Measurements from ENCODE around the gene UNC119B.

UNC119B gene

DNA sequence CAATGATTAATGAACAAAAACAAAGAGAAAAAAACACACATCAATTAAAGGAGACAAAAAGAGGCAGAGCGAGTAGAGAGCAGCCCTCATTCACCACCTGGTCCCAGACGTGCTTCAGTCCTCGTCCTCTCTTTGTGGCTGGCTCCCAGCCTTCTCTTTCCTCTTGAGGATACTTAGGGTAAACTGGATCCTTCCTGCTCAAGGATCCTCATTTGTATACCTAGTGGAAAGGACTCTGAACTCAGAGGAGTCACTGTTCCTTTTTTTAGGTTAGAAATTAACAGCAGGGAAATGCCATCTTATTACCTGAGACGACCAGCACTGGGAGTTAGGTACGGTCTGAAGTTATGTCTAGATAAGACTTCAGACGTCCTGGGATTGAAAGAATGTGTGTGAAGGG lies 13.6 kb upstream of the UNC119B start:
- no peak overlapping the region for H3K4me3 ChIP-seq (ENCODE audit: low read depth, low read length)
- no peak overlapping the region for H3K14ac ChIP-seq (ENCODE audit: low read length)
- no peak overlapping the region for H3K27ac ChIP-seq (ENCODE audit: low read depth, low read length)
- WGBS (ENCODE audit: extremely low coverage, insufficient coverage, insufficient read length): no CpG with 5 or more reads among the region's 6 CpGs
- H2BK120ac ChIP-seq (ENCODE audit: insufficient read depth, low read length, poor library complexity): no peak overlapping the region
- no peak overlapping the region for H2BK5ac ChIP-seq (ENCODE audit: low read depth, low read length, poor library complexity)
- H2AFZ ChIP-seq (ENCODE audit: insufficient read depth, low read length, poor library complexity): no peak overlapping the region
- H4K91ac ChIP-seq (ENCODE audit: low read depth, low read length): no peak overlapping the region
- no peaks in the 10 kb centered on the region for H3K4me1 ChIP-seq (ENCODE audit: control insufficient read depth in 1 of 2, insufficient read depth in 2 of 2, low read length in 2 of 2)
- no peak overlapping the region for H3K4ac ChIP-seq (ENCODE audit: low read depth, low read length)
- no peaks in the 10 kb centered on the region for H3K79me1 ChIP-seq (ENCODE audit: low read length)
- H3K9me3 ChIP-seq (ENCODE audit: insufficient read depth, low read depth, low read length): no peaks in the 10 kb centered on the region
- H4K12ac ChIP-seq (ENCODE audit: low read depth, low read length): no peak overlapping the region
- no peak overlapping the region for H3K9ac ChIP-seq (ENCODE audit: low read length)
- no peak overlapping the region for H3K4me2 ChIP-seq (ENCODE audit: low read length)
- no peak overlapping the region for H3K18ac ChIP-seq (ENCODE audit: low read length)
- H4K8ac ChIP-seq (ENCODE audit: low read depth, low read length): no peak overlapping the region
- no peak overlapping the region for H2AK5ac ChIP-seq (ENCODE audit: low read length)
- no peaks in the 10 kb centered on the region for H3K27me3 ChIP-seq (ENCODE audit: insufficient read depth, low read length)
- no peaks in the 10 kb centered on the region for H3K79me2 ChIP-seq (ENCODE audit: control insufficient read depth, insufficient read depth, low read length, poor library complexity)
- no peak overlapping the region for H2BK12ac ChIP-seq (ENCODE audit: low read length)
- H3K36me3 ChIP-seq (ENCODE audit: control insufficient read depth in 1 of 2, insufficient read depth in 2 of 2, low read length in 2 of 2): peaks cover 40 to 71% of the 10 kb centered on the region in 2 experiments
- H3K23ac ChIP-seq (ENCODE audit: low read length): no peak overlapping the region
- DNase-seq: no peak

DNA sequence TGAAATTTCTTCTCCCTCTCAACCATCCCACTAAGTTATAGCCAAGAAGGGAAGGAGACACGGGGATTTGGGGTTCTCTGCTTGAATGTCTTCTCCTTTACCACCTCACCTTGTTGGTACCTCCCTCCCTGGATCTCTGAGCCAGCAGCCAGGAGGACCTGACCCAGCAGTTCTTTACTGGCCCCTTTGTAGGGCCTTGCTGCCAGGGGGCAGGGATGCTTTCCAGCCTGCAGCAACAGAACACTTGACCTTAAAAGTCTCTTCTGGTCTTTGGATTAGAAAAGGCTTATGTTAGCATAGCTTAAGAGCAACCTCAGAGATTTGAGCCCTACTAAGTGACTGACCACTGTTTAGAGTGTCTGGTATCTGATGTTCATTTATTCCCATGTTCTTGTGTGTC lies 12.9 kb upstream of the UNC119B start:
- Histone ChIP-seq H3K79me1 (ENCODE audit: low read length) (no peaks in the 10 kb centered on the region), H3K9ac (ENCODE audit: low read length) (no peak overlapping the region), H3K23ac (ENCODE audit: low read length) (no peak overlapping the region), H3K27me3 (ENCODE audit: insufficient read depth, low read length) (no peaks in the 10 kb centered on the region), H3K4ac (ENCODE audit: low read depth, low read length) (no peak overlapping the region), H3K79me2 (ENCODE audit: control insufficient read depth, insufficient read depth, low read length, poor library complexity) (no peaks in the 10 kb centered on the region), H3K9me3 (ENCODE audit: insufficient read depth, low read depth, low read length) (no peaks in the 10 kb centered on the region), H3K4me2 (ENCODE audit: low read length) (no peak overlapping the region), H3K27ac (ENCODE audit: low read depth, low read length) (no peak overlapping the region), H3K4me3 (ENCODE audit: low read depth, low read length) (no peak overlapping the region), H3K36me3 (ENCODE audit: control insufficient read depth in 1 of 2, insufficient read depth in 2 of 2, low read length in 2 of 2) (peaks cover 41 to 78% of the 10 kb centered on the region in 2 experiments), H3K4me1 (ENCODE audit: control insufficient read depth in 1 of 2, insufficient read depth in 2 of 2, low read length in 2 of 2) (no peaks in the 10 kb centered on the region), H2BK12ac (ENCODE audit: low read length) (no peak overlapping the region), H4K8ac (ENCODE audit: low read depth, low read length) (no peak overlapping the region), H2AK5ac (ENCODE audit: low read length) (no peak overlapping the region), H4K91ac (ENCODE audit: low read depth, low read length) (no peak overlapping the region), H2BK120ac (ENCODE audit: insufficient read depth, low read length, poor library complexity) (no peak overlapping the region), H2BK5ac (ENCODE audit: low read depth, low read length, poor library complexity) (no peak overlapping the region), H2AFZ (ENCODE audit: insufficient read depth, low read length, poor library complexity) (no peak overlapping the region), H4K12ac (ENCODE audit: low read depth, low read length) (no peak overlapping the region), H3K14ac (ENCODE audit: low read length) (no peak overlapping the region), H3K18ac (ENCODE audit: low read length) (no peak overlapping the region)
- no peak for DNase-seq
- no CpG with 5 or more reads among the region's 1 CpG for WGBS (ENCODE audit: extremely low coverage, insufficient coverage, insufficient read length)

DNA sequence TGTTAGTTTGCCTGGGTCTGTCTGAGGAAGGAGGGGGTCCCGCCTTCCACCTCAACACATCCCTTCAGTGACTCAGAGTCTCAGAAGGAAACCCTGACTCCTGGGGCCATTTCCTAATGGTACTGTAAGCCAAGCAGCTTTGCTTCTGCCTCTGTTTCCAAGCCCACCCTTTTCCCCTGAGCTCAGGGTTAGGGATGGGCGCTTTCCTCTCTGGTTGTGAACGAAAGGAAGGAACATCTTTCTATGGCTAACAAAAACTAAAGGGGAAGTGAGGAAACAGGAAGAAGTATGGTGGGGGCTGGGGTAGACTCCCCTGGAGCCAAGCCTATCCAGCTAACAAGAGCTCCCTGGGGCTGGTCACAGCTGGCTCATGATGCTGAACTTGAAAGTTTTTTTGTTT lies 11.6 kb upstream of the UNC119B start:
- no peaks in the 10 kb centered on the region for H3K79me2 ChIP-seq (ENCODE audit: control insufficient read depth, insufficient read depth, low read length, poor library complexity)
- no peak overlapping the region for H3K14ac ChIP-seq (ENCODE audit: low read length)

DNA sequence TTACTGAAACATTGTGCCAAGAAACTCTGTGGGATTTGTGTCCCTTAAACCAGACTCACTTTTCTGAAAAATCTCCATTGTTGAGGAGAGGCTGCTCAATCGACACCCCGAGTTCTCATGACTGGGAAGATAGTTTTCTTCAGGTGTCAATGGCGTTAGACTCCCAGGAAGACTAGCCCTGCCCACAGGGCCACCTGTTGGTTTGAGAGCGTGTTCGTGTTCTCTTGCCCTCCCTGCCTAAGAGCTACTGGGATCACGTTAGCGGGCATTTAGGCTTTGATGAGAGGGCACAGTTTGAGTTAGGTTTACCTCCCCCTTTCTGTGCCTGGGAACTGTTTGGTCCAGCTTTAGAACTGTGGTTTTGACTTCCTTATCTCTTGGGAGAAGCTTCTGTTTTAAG lies 10.7 kb upstream of the UNC119B start:
- WGBS (ENCODE audit: extremely low coverage, insufficient coverage, insufficient read length): no CpG with 5 or more reads among the region's 7 CpGs
- Histone ChIP-seq H3K14ac (ENCODE audit: low read length) (no peak overlapping the region), H3K18ac (ENCODE audit: low read length) (no peak overlapping the region), H3K4me2 (ENCODE audit: low read length) (no peak overlapping the region), H3K27ac (ENCODE audit: low read depth, low read length) (no peak overlapping the region), H2BK120ac (ENCODE audit: insufficient read depth, low read length, poor library complexity) (no peak overlapping the region), H2BK12ac (ENCODE audit: low read length) (no peak overlapping the region), H3K9me3 (ENCODE audit: insufficient read depth, low read depth, low read length) (no peaks in the 10 kb centered on the region), H4K12ac (ENCODE audit: low read depth, low read length) (no peak overlapping the region), H2BK5ac (ENCODE audit: low read depth, low read length, poor library complexity) (no peak overlapping the region), H3K79me2 (ENCODE audit: control insufficient read depth, insufficient read depth, low read length, poor library complexity) (no peaks in the 10 kb centered on the region), H3K4me1 (ENCODE audit: control insufficient read depth in 1 of 2, insufficient read depth in 2 of 2, low read length in 2 of 2) (no peaks in the 10 kb centered on the region), H3K4me3 (ENCODE audit: low read depth, low read length) (no peak overlapping the region), H2AFZ (ENCODE audit: insufficient read depth, low read length, poor library complexity) (no peak overlapping the region), H3K27me3 (ENCODE audit: insufficient read depth, low read length) (no peaks in the 10 kb centered on the region), H3K9ac (ENCODE audit: low read length) (no peak overlapping the region), H3K36me3 (ENCODE audit: control insufficient read depth in 1 of 2, insufficient read depth in 2 of 2, low read length in 2 of 2) (peaks cover 40 to 77% of the 10 kb centered on the region in 2 experiments), H3K4ac (ENCODE audit: low read depth, low read length) (no peak overlapping the region), H4K8ac (ENCODE audit: low read depth, low read length) (no peak overlapping the region), H3K23ac (ENCODE audit: low read length) (no peak overlapping the region), H2AK5ac (ENCODE audit: low read length) (no peak overlapping the region), H4K91ac (ENCODE audit: low read depth, low read length) (no peak overlapping the region), H3K79me1 (ENCODE audit: low read length) (no peaks in the 10 kb centered on the region)
- no peak for DNase-seq

More for the DNA sequence above, 11.6 kb upstream of the UNC119B start:
- H3K9me3 ChIP-seq (ENCODE audit: insufficient read depth, low read depth, low read length): no peaks in the 10 kb centered on the region
- no CpG with 5 or more reads among the region's 3 CpGs for WGBS (ENCODE audit: extremely low coverage, insufficient coverage, insufficient read length)
- no peaks in the 10 kb centered on the region for H3K27me3 ChIP-seq (ENCODE audit: insufficient read depth, low read length)
- H2BK12ac ChIP-seq (ENCODE audit: low read length): no peak overlapping the region
- H4K91ac ChIP-seq (ENCODE audit: low read depth, low read length): no peak overlapping the region
- H2AK5ac ChIP-seq (ENCODE audit: low read length): no peak overlapping the region
- H3K4me1 ChIP-seq (ENCODE audit: control insufficient read depth in 1 of 2, insufficient read depth in 2 of 2, low read length in 2 of 2): no peaks in the 10 kb centered on the region
- H3K36me3 ChIP-seq (ENCODE audit: control insufficient read depth in 1 of 2, insufficient read depth in 2 of 2, low read length in 2 of 2): peaks cover 45 to 85% of the 10 kb centered on the region in 2 experiments
- no peak overlapping the region for H3K4me2 ChIP-seq (ENCODE audit: low read length)
- no peak overlapping the region for H3K4ac ChIP-seq (ENCODE audit: low read depth, low read length)
- no peak overlapping the region for H3K23ac ChIP-seq (ENCODE audit: low read length)
- H3K79me1 ChIP-seq (ENCODE audit: low read length): no peaks in the 10 kb centered on the region
- H3K9ac ChIP-seq (ENCODE audit: low read length): no peak overlapping the region
- no peak overlapping the region for H3K18ac ChIP-seq (ENCODE audit: low read length)
- no peak overlapping the region for H2AFZ ChIP-seq (ENCODE audit: insufficient read depth, low read length, poor library complexity)
- H2BK120ac ChIP-seq (ENCODE audit: insufficient read depth, low read length, poor library complexity): no peak overlapping the region
- H4K12ac ChIP-seq (ENCODE audit: low read depth, low read length): no peak overlapping the region
- H3K27ac ChIP-seq (ENCODE audit: low read depth, low read length): no peak overlapping the region
- no peak overlapping the region for H3K4me3 ChIP-seq (ENCODE audit: low read depth, low read length)
- no peak for DNase-seq
- H4K8ac ChIP-seq (ENCODE audit: low read depth, low read length): no peak overlapping the region
- no peak overlapping the region for H2BK5ac ChIP-seq (ENCODE audit: low read depth, low read length, poor library complexity)
